Measurements from ENCODE around the gene KREMEN1.

The KREMEN1 gene

DNA sequence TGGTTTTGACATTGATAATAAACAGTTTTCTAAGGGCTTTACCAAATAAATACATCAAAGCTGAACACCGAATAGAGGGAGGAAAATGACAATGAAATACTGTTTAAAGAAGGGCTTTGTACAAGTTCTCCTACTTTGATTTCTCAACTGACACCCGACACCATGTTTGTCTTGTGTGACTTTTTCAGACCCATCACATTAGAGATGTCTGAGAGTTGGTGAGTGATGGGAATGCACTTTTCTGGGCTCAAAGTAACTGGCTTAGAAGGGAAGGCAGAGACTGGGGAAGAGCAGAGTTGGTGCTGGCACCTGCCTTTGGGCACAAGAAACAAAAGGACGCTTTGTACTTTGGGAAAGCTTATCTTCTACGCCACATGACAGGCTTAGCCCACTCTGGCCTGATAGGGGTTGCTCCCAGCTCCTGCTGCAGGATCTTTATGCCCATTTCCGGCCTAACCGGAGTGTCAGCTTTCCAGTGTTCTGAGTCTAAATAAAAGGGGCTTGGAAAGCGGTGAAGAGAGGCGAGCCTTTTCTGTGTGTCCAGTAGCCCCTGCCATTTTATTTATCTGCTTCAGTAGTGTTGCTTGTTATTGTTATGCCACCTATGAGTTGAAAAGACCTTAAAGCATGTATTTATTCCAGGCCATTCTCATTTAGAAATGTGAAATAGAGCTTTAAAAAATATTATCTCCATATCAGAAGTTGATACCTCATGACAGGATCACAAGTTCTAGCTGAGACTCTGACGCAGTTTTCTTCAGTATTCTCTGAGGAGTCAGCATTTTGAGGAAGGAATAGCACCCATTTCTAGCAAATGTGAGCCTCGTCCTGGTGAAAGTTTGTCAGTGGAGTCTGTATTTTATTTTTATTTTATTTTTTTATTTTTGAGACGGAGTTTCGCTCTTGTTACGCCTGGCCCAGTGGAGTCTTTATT lies 24.2 kb downstream of the KREMEN1 start:
- H3K36me3 ChIP-seq (ENCODE audit: insufficient read depth, low read depth, low read length), result no peaks in the 10 kb centered on the region
- peaks cover 18% of the 10 kb centered on the region for H3K4me1 ChIP-seq (ENCODE audit: insufficient read depth, low read length)
- H3K27me3 ChIP-seq (ENCODE audit: insufficient read depth, low read length), result no peaks in the 10 kb centered on the region
- no peaks in the 10 kb centered on the region for H3K9me3 ChIP-seq (ENCODE audit: insufficient read depth, low read depth, low read length)
- H3K4me3 ChIP-seq (ENCODE audit: low read length), result no peak overlapping the region
- H3K9ac ChIP-seq (ENCODE audit: low read depth, low read length), result no peak overlapping the region
- H3K27ac ChIP-seq (ENCODE audit: low read length), result no peak overlapping the region

DNA sequence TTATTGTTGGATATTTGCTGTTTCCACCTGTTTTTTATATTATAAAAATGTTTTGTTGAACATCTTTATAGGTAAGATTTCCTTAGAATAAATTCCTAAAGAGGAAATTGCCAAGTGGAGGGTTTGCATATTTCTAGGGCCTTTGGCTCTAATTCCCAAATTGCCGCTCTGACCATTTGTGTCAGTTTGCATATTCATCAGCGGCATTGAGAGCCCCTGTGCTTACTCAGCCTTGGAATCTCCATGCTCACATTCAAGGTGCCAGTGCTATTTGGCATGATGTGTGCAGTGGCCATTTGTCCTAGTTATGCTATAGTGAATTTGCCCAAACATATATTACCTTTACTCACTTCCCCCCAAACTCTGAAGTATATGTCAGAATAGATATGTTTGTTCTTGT lies 25.5 kb downstream of the KREMEN1 start:
- no peaks in the 10 kb centered on the region for H3K36me3 ChIP-seq (ENCODE audit: insufficient read depth, low read depth, low read length)
- no peaks in the 10 kb centered on the region for H3K9me3 ChIP-seq (ENCODE audit: insufficient read depth, low read depth, low read length)
- H3K27me3 ChIP-seq (ENCODE audit: insufficient read depth, low read length), result no peaks in the 10 kb centered on the region
- H3K4me3 ChIP-seq (ENCODE audit: low read length), result no peak overlapping the region
- no peak overlapping the region for H3K9ac ChIP-seq (ENCODE audit: low read depth, low read length)
- peaks cover 21% of the 10 kb centered on the region for H3K4me1 ChIP-seq (ENCODE audit: insufficient read depth, low read length)
- no peak overlapping the region for H3K27ac ChIP-seq (ENCODE audit: low read length)

- H3K36me3 ChIP-seq (ENCODE audit: insufficient read depth, low read depth, low read length), result no peaks in the 10 kb centered on the region
- H3K9ac ChIP-seq (ENCODE audit: low read depth, low read length), result no peak overlapping the region
- peaks cover 15% of the 10 kb centered on the region for H3K4me1 ChIP-seq (ENCODE audit: insufficient read depth, low read length)
- H3K9me3 ChIP-seq (ENCODE audit: insufficient read depth, low read depth, low read length), result no peaks in the 10 kb centered on the region
- H3K27me3 ChIP-seq (ENCODE audit: insufficient read depth, low read length), result no peaks in the 10 kb centered on the region
- H3K27ac ChIP-seq (ENCODE audit: low read length), result no peak overlapping the region
- no peak overlapping the region for H3K4me3 ChIP-seq (ENCODE audit: low read length)
Measured at GRCh38 chr22:29102300-29102699, 29.5 kb downstream of the KREMEN1 start.

DNA sequence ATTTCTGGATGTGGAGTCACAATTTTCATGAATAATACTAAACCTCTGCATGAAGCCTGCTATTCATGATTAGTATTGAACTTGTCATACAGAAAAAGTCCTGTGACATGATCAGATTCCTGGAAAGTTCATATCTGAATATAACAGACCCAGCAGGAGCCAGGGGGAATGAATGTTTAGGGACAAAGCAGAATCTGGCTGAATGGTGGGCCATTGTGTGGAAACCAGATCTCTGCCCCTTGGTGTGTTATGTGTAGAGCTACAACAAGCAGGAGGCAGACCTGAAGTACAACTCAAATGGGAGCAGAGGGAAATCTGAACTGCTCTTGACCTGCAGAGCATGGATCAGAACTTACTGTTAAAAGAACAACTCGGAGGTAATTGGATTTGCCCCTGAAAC lies 30.3 kb downstream of the KREMEN1 start:
- no peak overlapping the region for H3K27ac ChIP-seq (ENCODE audit: low read length)
- peaks cover 15% of the 10 kb centered on the region for H3K4me1 ChIP-seq (ENCODE audit: insufficient read depth, low read length)
- H3K36me3 ChIP-seq (ENCODE audit: insufficient read depth, low read depth, low read length), result no peaks in the 10 kb centered on the region
- no peaks in the 10 kb centered on the region for H3K27me3 ChIP-seq (ENCODE audit: insufficient read depth, low read length)
- H3K9me3 ChIP-seq (ENCODE audit: insufficient read depth, low read depth, low read length), result no peaks in the 10 kb centered on the region
- no peak overlapping the region for H3K4me3 ChIP-seq (ENCODE audit: low read length)
- H3K9ac ChIP-seq (ENCODE audit: low read depth, low read length), result no peak overlapping the region

GRCh38 chr22:29105468-29105867 lies 32.6 kb downstream of the KREMEN1 start:
- Histone ChIP-seq H3K4me3 (ENCODE audit: low read length) (no peak overlapping the region), H3K36me3 (ENCODE audit: insufficient read depth, low read depth, low read length) (no peaks in the 10 kb centered on the region), H3K9me3 (ENCODE audit: insufficient read depth, low read depth, low read length) (no peaks in the 10 kb centered on the region), H3K27ac (ENCODE audit: low read length) (no peak overlapping the region), H3K9ac (ENCODE audit: low read depth, low read length) (no peak overlapping the region), H3K4me1 (ENCODE audit: insufficient read depth, low read length) (peaks cover 7% of the 10 kb centered on the region; the same call in 1 of the 2 replicates), H3K27me3 (ENCODE audit: insufficient read depth, low read length) (no peaks in the 10 kb centered on the region)

GRCh38 chr22:29106839-29107238 lies 34.0 kb downstream of the KREMEN1 start:
- H3K4me3 ChIP-seq (ENCODE audit: low read length), result no peak overlapping the region
- no peaks in the 10 kb centered on the region for H3K27me3 ChIP-seq (ENCODE audit: insufficient read depth, low read length)
- H3K9ac ChIP-seq (ENCODE audit: low read depth, low read length), result no peak overlapping the region
- no peaks in the 10 kb centered on the region for H3K9me3 ChIP-seq (ENCODE audit: insufficient read depth, low read depth, low read length)
- H3K36me3 ChIP-seq (ENCODE audit: insufficient read depth, low read depth, low read length), result no peaks in the 10 kb centered on the region
- H3K4me1 ChIP-seq (ENCODE audit: insufficient read depth, low read length), result peaks cover 7% of the 10 kb centered on the region; the same call in 1 of the 2 replicates
- no peak overlapping the region for H3K27ac ChIP-seq (ENCODE audit: low read length)

- Histone ChIP-seq H3K27me3 (ENCODE audit: insufficient read depth, low read length) (no peaks in the 10 kb centered on the region), H3K4me1 (ENCODE audit: insufficient read depth, low read length) (peaks cover 6% of the 10 kb centered on the region; the same call in 1 of the 2 replicates), H3K27ac (ENCODE audit: low read length) (no peak overlapping the region), H3K36me3 (ENCODE audit: insufficient read depth, low read depth, low read length) (no peaks in the 10 kb centered on the region), H3K9me3 (ENCODE audit: insufficient read depth, low read depth, low read length) (no peaks in the 10 kb centered on the region), H3K4me3 (ENCODE audit: low read length) (no peak overlapping the region), H3K9ac (ENCODE audit: low read depth, low read length) (no peak overlapping the region)
Measured at GRCh38 chr22:29108137-29108536, 35.3 kb downstream of the KREMEN1 start.

DNA sequence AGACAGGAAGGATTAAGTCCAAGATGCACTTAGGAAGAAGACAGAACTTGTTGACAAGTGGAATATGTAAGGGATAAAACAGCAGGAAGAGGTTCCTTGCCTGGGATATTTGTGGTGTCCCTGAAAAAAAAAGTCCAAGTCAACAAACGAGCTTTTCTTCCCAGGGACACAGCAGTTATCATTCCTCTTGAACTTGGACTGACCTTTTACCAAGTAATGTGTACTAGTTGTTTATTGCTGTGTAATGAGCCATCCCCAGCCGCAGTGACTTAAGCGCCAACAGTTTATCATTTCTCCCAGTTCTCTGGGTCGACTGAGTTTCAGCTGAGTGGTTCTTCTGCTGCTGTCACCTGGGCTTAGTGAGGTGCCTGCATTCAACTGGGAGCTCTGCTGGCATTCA lies 37.0 kb downstream of the KREMEN1 start:
- H3K4me1 ChIP-seq (ENCODE audit: insufficient read depth, low read length), result no peaks in the 10 kb centered on the region; the same call in 1 of the 2 replicates
- no peaks in the 10 kb centered on the region for H3K9me3 ChIP-seq (ENCODE audit: insufficient read depth, low read depth, low read length)
- no peaks in the 10 kb centered on the region for H3K36me3 ChIP-seq (ENCODE audit: insufficient read depth, low read depth, low read length)
- H3K4me3 ChIP-seq (ENCODE audit: low read length), result no peak overlapping the region
- no peak overlapping the region for H3K27ac ChIP-seq (ENCODE audit: low read length)
- H3K27me3 ChIP-seq (ENCODE audit: insufficient read depth, low read length), result no peaks in the 10 kb centered on the region
- H3K9ac ChIP-seq (ENCODE audit: low read depth, low read length), result no peak overlapping the region

GRCh38 chr22:29110946-29111345 lies 38.1 kb downstream of the KREMEN1 start:
- H3K27ac ChIP-seq (ENCODE audit: low read length), result no peak overlapping the region
- H3K9ac ChIP-seq (ENCODE audit: low read depth, low read length), result no peak overlapping the region
- H3K36me3 ChIP-seq (ENCODE audit: insufficient read depth, low read depth, low read length), result no peaks in the 10 kb centered on the region
- no peaks in the 10 kb centered on the region for H3K27me3 ChIP-seq (ENCODE audit: insufficient read depth, low read length)
- H3K4me3 ChIP-seq (ENCODE audit: low read length), result no peak overlapping the region
- H3K9me3 ChIP-seq (ENCODE audit: insufficient read depth, low read depth, low read length), result no peaks in the 10 kb centered on the region
- no peaks in the 10 kb centered on the region; the same call in 1 of the 2 replicates for H3K4me1 ChIP-seq (ENCODE audit: insufficient read depth, low read length)

DNA sequence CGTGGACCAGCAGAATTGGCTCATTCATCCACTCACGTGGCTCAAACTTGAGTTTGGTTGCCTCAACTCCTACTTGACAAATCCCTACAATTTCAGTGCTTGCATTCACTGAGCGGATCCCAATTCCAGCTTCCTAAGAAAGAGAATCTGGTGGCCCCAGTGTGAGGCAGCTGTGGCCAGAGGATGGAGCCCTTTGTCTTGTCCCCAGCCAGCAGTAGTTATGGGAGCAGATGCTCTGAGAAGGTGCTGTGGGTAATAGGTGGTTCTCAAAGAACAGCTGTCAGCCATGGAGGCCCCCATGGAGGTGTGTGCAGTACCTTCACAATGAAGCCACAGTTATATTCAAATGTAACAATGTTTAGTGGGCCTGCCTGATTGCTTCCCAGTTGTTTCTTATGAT lies 39.3 kb downstream of the KREMEN1 start:
- H3K27me3 ChIP-seq (ENCODE audit: insufficient read depth, low read length), result no peaks in the 10 kb centered on the region
- no peak overlapping the region for H3K9ac ChIP-seq (ENCODE audit: low read depth, low read length)
- H3K9me3 ChIP-seq (ENCODE audit: insufficient read depth, low read depth, low read length), result no peaks in the 10 kb centered on the region
- no peaks in the 10 kb centered on the region for H3K4me1 ChIP-seq (ENCODE audit: insufficient read depth, low read length)
- no peak overlapping the region for H3K4me3 ChIP-seq (ENCODE audit: low read length)
- no peak overlapping the region for H3K27ac ChIP-seq (ENCODE audit: low read length)
- H3K36me3 ChIP-seq (ENCODE audit: insufficient read depth, low read depth, low read length), result no peaks in the 10 kb centered on the region

- H3K4me1 ChIP-seq (ENCODE audit: insufficient read depth, low read length), result no peaks in the 10 kb centered on the region
- H3K36me3 ChIP-seq (ENCODE audit: insufficient read depth, low read depth, low read length), result no peaks in the 10 kb centered on the region
- H3K4me3 ChIP-seq (ENCODE audit: low read length), result no peak overlapping the region
- no peak overlapping the region for H3K9ac ChIP-seq (ENCODE audit: low read depth, low read length)
- H3K9me3 ChIP-seq (ENCODE audit: insufficient read depth, low read depth, low read length), result no peaks in the 10 kb centered on the region
- no peaks in the 10 kb centered on the region for H3K27me3 ChIP-seq (ENCODE audit: insufficient read depth, low read length)
- H3K27ac ChIP-seq (ENCODE audit: low read length), result no peak overlapping the region
Measured at GRCh38 chr22:29112681-29113080, 39.8 kb downstream of the KREMEN1 start.

DNA sequence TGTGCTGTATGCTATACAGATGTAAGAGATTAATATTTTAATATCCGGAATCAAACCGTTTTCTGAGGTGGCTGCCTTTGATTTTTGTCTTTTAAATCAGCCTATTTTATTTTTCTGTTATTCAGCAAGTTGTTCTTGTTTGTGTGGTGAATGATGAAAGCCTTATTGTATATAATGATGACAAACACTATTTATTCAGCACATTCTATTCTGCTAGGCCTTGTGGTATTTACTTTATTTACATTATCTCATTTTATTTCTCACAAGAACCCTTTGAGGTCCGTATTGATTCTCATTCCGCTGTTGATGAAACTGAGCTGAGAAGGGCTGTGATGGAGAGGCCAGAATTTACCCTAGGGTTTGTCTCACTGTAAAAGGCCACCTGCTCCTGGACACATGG lies 40.5 kb downstream of the KREMEN1 start:
- H3K4me1 ChIP-seq (ENCODE audit: insufficient read depth, low read length), result no peaks in the 10 kb centered on the region
- H3K4me3 ChIP-seq (ENCODE audit: low read length), result no peak overlapping the region
- H3K27me3 ChIP-seq (ENCODE audit: insufficient read depth, low read length), result no peaks in the 10 kb centered on the region
- H3K9me3 ChIP-seq (ENCODE audit: insufficient read depth, low read depth, low read length), result no peaks in the 10 kb centered on the region
- no peaks in the 10 kb centered on the region for H3K36me3 ChIP-seq (ENCODE audit: insufficient read depth, low read depth, low read length)
- no peak overlapping the region for H3K9ac ChIP-seq (ENCODE audit: low read depth, low read length)
- H3K27ac ChIP-seq (ENCODE audit: low read length), result no peak overlapping the region
